CD1c-positive myeloid dendritic cell (primary cell): Measurements from ENCODE around the gene DYNC1LI2.
"Not testable (repeated sequence)": the region's sequence is repeated elsewhere in the genome, so short reads cannot be mapped to it uniquely, and the experiment has no call there.

ENCODE experiments used
- DNase-seq: peaks from one replicate; pipeline ENCODE4 v3.0.0-alpha.2; 2016; ENCODE audit errors: extremely low spot score

Gene DYNC1LI2

GRCh38 chr16:66696669-66697630, 54.5 kb downstream of the DYNC1LI2 start, which contains the start of gene CMTM4:
Gene CMTM4, minus strand, starts transcription at chr16:66696743. Its CDS starts 218 bp downstream, at chr16:66696525.
- peak; percentile 93 for DNase-seq

DNA sequence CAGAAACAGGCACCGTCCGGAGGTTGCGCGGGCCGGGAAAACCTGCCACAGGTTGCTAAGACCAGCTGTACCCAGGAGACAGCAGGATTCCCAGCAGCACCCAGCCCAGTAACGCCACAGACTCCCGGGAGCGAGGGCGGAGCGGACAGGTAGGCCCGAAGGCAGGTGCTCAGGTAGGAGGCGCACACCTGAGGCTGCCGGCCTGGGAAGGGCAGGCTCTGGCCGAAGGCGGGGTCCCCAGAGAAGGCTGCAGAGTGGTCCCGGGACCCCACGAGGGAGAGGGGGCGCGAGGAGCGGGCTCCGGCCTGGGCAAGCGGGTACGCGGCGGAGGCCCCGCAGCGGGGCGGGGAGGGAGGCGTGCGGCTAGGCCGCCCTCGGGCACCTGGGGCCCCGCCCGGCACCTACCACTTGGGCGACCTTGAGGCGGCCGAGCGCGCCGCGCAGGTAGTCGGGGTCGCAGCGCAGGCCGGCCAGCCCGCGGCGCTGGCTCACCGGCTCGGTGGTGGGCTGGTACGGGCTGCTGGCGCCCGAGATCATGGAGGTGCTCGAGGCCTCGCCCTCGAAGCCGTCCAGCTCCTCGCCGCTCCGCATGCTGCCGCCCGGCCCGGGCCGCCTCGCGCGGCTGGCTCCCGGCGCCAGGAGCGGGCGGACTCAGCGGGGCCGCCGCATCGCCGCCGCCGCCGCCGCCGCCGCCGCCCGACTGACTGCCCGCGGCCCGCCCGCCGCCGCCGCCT, 55.3 kb downstream of the DYNC1LI2 start:
- no peak for DNase-seq

DNA sequence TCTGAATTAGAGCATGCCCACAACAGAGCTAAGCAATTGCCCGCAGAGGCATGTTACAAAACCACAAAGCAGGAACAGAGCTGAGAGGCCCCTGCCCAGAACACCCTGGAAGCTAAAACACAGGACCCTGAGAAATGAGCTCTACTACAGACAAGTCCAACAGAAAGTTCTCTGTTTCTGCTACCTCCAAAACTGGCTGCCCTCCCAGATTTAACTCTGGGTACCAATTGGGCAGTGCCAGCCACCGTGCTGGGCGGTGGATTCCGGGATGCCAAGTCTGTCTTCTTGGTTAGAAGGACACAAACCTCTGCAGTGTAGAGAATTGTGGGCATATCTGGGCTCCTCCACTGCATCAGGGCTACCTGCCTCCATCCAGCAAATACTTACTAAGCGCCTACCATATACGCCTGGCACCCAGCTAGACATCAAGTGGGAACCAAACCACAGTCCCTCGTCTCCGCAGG, 55.9 kb downstream of the DYNC1LI2 start:
- DNase-seq = peak; percentile 20

DNA sequence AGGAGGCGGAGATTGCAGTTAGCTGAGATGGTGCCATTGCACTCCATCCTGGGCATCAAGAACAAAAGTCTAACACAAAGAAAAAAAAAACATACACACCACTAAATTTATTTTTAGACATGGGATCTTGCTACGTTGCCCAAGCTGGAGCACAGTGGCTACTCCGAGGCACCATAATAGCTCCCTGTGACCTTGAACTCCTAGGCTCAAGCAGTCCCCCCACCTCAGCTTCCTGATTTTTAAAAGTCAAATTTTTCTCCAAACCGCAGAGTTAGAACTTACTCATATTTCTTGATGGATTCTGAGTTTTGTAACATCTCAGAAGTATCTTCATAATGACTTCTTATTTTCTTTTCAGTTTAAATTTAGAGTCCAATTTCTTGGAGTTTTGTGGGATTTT, 58.3 kb downstream of the DYNC1LI2 start:
- peak; percentile 54 for DNase-seq

- no peak for DNase-seq
Measured at GRCh38 chr16:66692341-66692740, 59.1 kb downstream of the DYNC1LI2 start.

- DNase-seq = no peak
Measured at GRCh38 chr16:66691234-66691633, 60.2 kb downstream of the DYNC1LI2 start.

DNA sequence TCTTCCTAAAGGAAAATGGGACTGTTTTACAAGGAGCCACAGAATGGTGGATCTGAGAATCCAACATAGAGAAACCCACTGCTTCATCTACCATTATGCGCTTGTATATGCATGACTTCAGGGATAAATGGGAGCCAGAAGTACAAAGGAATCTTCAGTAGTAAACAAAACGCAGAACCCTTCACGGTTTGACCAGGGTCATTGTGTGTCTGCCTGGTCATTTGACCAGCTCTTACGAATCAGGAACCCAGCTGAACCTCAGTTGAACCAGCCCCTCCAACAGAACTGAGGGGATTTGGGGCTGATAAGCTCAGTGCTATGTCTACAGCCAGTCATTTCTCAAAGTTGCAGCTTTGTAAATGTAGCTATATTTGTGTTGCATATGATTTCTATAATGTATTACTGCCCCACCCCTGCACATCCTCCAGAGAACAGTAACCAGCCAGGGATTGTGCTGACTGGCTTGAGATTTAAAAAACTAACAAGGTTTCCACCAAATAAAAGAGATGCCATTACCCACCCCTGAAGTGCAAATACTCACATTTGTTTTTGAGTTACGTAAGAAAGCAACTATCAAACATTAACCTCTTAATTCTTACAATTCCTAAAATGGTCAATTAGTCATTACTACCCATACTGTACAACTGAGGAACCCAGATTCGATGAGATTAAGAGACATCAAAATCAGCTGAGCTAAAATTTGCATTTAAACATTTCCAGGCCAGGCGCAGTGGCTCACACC, 61.1 kb downstream of the DYNC1LI2 start:
- no peak for DNase-seq

DNA sequence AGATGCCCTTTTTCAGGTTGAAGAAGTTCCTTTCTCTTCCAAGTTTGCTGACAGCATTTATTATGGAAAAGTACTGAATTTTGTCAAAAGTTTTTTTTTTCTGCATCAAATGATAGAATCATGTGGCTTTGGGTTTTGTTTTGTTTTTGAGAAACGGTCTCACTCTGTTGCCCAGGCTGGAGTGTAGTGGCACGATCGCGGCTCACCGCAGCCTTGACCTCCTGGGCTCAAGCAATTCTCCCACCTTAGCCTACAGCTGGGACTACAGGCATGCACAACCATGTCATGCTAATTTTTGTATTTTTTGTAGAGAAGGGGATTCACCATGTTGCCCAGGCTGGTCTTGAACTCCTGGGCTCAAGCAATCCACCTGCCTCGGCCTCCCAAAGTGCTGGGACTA, 62.1 kb downstream of the DYNC1LI2 start:
- DNase-seq = no peak

DNA sequence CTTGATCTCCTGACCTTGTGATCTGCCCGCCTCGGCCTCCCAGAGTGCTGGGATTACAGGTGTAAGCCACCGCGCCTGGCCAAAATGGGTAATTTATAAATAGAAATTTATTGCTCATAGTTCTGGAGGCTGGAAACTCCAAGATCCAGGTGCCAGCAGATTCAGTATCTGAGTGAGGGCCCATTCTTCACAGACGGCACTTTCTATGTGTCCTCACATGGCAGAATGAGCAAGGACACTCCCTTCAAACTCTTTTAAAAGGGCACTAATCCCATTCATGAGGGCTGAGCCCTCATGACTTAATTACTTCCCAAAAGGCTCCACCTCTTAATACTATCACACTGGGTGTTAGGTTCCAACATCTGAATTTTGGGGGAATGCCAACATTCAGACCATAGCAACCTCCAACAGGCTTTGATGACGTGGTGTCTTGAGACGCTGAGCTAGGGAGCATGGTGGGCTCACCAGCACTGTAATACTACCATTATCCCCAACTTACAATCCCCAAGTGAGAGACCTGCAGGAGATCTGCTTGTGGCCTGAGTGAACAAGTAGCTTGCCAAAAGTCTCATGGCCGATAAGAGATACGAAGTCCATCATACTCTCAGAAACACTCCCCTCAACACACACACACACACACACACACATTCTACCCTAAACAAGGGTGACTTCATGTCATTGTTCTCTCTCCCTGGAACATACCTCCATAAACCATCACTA, 63.3 kb downstream of the DYNC1LI2 start:
- no peak for DNase-seq

DNA sequence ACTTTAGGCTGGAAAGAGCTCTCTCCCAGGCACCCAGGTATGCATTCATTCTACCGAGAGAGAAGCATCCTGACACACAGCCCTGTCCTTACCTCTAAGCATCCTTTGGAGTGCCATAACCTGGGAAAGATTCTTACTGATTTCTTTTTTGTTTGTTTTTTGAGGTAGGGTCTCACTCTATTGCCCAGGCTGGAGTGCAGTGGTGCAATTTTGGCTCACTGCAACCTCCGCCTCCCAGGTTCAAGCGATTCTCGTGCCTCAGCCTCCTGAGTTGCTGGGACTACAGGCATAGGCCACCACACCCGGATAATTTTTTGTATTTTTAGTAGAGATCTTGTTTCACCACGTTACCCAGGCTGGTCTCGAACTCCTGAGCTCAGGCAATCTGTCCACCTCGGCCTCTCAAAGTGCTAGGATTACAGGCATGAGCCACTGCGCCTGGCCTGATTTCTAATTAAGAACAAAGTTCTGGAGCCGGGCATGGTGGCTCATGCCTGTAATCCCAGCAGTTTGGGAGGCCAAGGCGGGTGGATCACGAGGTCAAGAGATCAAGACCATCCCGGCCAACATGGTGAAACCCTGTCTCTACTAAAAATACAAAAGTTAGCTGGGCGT, 65.8 kb downstream of the DYNC1LI2 start:
- not testable (repeated sequence) for DNase-seq

GRCh38 chr16:66682271-66682670, 69.1 kb downstream of the DYNC1LI2 start:
- DNase-seq = no peak

DNA sequence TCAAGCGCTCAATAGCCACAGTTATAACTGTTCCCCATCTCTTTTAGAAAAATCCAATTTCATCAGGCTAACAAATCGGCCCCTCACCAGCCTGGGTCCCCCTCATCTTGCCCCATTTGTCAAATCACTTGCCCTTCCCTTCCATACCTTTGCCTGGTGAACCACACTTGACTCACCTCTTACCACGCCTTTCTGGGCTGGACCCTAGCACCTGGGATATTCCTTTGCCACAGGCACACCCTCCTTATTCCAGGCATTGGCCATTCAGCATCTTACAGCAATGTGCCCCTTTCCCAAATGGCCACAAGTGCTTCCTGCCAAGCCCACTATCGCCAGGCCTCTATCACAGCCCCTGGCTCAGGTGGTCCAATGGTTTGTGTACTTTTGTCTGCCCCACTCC, 69.7 kb downstream of the DYNC1LI2 start:
- DNase-seq = no peak

DNA sequence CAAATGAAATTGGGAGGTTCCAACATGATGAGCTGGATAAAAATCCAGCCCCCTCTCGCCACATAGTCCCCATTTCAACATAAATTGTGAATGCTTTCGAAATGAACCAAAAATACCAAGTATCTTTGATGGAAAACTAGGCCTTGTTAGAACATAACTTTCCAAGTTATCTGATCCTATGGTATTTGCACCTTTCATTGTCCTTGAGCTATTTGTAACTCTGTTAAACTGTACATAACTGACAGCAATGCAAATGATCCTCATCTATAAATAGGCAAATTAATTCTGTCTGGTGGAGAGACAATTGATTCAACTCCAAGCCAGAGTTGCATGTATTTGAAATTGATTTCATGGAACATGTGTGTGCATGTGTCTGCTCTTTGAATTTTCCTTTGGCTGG, 73.1 kb downstream of the DYNC1LI2 start:
- no peak for DNase-seq

GRCh38 chr16:66677836-66678235, 73.6 kb downstream of the DYNC1LI2 start:
- DNase-seq = no peak

DNA sequence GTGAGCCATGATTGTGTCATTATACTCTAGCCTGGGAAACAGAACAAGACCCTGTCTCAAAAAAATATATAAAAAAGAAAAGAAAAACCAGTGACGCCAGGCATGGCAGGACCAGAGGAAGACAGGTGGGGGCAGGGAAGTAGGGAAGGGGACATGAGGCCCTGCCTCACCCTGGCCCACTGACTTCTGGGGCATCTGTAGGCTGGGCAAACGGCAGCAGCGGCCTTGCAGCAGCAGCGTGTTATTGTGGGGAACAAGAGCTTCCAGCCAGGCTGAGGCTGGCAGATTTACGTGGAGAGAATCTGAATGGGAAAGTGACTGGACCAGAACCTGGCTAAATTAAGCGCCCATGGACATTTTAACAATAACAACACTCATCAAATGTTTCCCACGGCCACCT, 74.2 kb downstream of the DYNC1LI2 start:
- no peak for DNase-seq

DNA sequence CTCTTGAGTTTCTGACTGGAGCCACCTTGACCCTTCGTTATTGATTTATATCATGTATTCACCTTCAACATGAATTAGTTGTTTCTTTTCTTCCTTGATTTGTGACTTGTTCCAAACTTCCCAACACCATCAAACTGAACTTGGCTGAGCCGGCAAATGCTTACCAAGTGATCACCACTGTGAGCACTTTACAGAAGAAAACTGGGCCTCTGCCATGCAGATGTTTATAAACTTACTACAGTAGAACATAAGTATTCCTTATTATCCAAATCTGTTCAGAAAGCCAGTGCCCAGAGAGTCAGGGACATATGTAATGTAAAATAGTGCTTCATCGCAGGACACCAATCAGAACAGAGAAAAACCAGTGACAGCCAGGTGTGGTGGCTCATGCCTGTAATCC, 74.8 kb downstream of the DYNC1LI2 start:
- DNase-seq = no peak

DNA sequence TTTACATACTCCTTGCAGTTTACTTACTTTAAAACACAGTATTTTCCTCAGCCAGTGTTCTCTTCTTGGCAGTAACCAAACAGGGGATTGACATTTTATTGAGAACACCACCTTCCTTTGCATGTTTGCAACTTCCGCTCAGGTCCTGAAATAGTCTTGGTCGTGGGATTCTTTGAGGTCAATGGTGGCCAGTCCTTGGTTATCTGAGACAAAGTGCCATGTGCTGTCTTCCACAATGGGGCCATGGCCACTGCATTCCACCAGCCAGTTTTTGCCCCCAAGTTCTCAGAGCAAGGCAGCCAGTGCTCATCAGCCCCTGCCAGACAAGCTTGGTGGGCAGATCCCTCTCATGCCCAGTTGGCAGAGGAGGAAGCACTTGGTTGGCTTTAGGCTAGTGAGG, 77.7 kb downstream of the DYNC1LI2 start:
- no peak for DNase-seq
